Measurements from ENCODE around the gene DPP6.

- TF ChIP-seq CTCF (conservative IDR thresholded peaks at IDR 0.05; ENCODE audit: low read length), result no peak
- no peak for TF ChIP-seq EZH2phosphoT487 (IDR thresholded peaks at IDR 0.05; ENCODE audit: borderline replicate concordance)
Observed at GRCh38 chr7:154330318-154330717, 278.1 kb downstream of the DPP6 start.

Measured in Loucy (cell line).